ELR (cell line): Measurements from ENCODE around the gene AMIGO1.
"Not testable (repeated sequence)": the region's sequence is repeated elsewhere in the genome, so short reads cannot be mapped to it uniquely, and the experiment has no call there.

Source experiments
- DNase-seq: peaks from one replicate; pipeline ENCODE4 v3.0.0-alpha.2; 2015; ENCODE audit warnings: low read depth

Gene AMIGO1

GRCh38 chr1:109483672-109484518, 25.6 kb downstream of the AMIGO1 start, which contains the start of gene ATXN7L2:
ATXN7L2 (plus strand) TSS chr1:109483905; CDS start chr1:109483954, 49 bp downstream.
- DNase-seq = peak; percentile 91

GRCh38 chr1:109482791-109483671, 26.5 kb downstream of the AMIGO1 start:
- peak; percentile 27 for DNase-seq

GRCh38 chr1:109482242-109482641, 27.3 kb downstream of the AMIGO1 start:
- DNase-seq = no peak

GRCh38 chr1:109481646-109482045, 27.9 kb downstream of the AMIGO1 start:
- DNase-seq = no peak

- no peak for DNase-seq
Measured at GRCh38 chr1:109479901-109480300, 29.6 kb downstream of the AMIGO1 start.

- DNase-seq = no peak
Measured at GRCh38 chr1:109479311-109479710, 30.2 kb downstream of the AMIGO1 start.

GRCh38 chr1:109478806-109479205, 30.7 kb downstream of the AMIGO1 start:
- no peak for DNase-seq

- DNase-seq = no peak
Measured at GRCh38 chr1:109477821-109478220, 31.7 kb downstream of the AMIGO1 start.

- DNase-seq = no peak
Measured at GRCh38 chr1:109476825-109477224, 32.7 kb downstream of the AMIGO1 start.

GRCh38 chr1:109475261-109475660, 34.3 kb downstream of the AMIGO1 start:
- no peak for DNase-seq

GRCh38 chr1:109474697-109475096, 34.8 kb downstream of the AMIGO1 start:
- no peak for DNase-seq

- not testable (repeated sequence) for DNase-seq
Measured at GRCh38 chr1:109473284-109474057, 36.1 kb downstream of the AMIGO1 start.

- DNase-seq = no peak
Measured at GRCh38 chr1:109472779-109473178, 36.7 kb downstream of the AMIGO1 start.

- DNase-seq = no peak
Measured at GRCh38 chr1:109470245-109470644, 39.3 kb downstream of the AMIGO1 start.

GRCh38 chr1:109468903-109469302, 40.6 kb downstream of the AMIGO1 start:
- no peak for DNase-seq

- no peak for DNase-seq
Measured at GRCh38 chr1:109468061-109468460, 41.5 kb downstream of the AMIGO1 start.

- no peak for DNase-seq
Measured at GRCh38 chr1:109467301-109467777, 42.2 kb downstream of the AMIGO1 start.

GRCh38 chr1:109466452-109467300, 42.9 kb downstream of the AMIGO1 start, which contains the start of gene SYPL2:
SYPL2 (plus strand) TSS chr1:109466546; CDS start chr1:109466844, 298 bp downstream.
- DNase-seq = peak; percentile 28

- DNase-seq = no peak
Measured at GRCh38 chr1:109466125-109466451, 43.4 kb downstream of the AMIGO1 start.

- DNase-seq = no peak
Measured at GRCh38 chr1:109457819-109458218, 51.7 kb downstream of the AMIGO1 start.
